Esophagus squamous epithelium (tissue), 5 donors: ENCODE measurements around the gene PLA2G12B. TPM values are rescaled to one million over a fixed set of nuclear protein-coding genes. Genes with fewer than 3 reads are reported as not detected.
"Not testable (repeated sequence)": the region's sequence is repeated elsewhere in the genome, so short reads cannot be mapped to it uniquely, and the experiment has no call there.

ENCODE experiments used
- DNase-seq: peaks from one replicate; lab custom pipeline; 2025; lab: John Stamatoyannopoulos, UW
- H3K27ac ChIP-seq, 4 donors: fragments of 200-600 bp; sonication (generic); one replicate each; pipeline ENCODE4 v1.5.1; 2016 to 2019; ENCODE audit warnings: mild to moderate bottlenecking in 1 of 4
- H3K27me3 ChIP-seq, 4 donors: fragments of 200-600 bp; sonication (generic); 1 replicate in 3 of 4; 2 replicates in 1 of 4; pipeline versions ENCODE4 v1.5.1 to v1.6.0; 2017 to 2021; ENCODE audit warnings: antibody characterized with exemption in 1 of 4
- H3K36me3 ChIP-seq, 3 donors: fragments of 200-600 bp; sonication (generic); one replicate each; pipeline ENCODE4 v1.5.1; 2016 to 2019
- H3K4me1 ChIP-seq, 3 donors: fragments of 200-600 bp; sonication (generic); one replicate each; pipeline ENCODE4 v1.5.1; 2017 to 2019
- H3K4me3 ChIP-seq, 4 donors: fragments of 200-600 bp; sonication (generic); 1 replicate in 3 of 4; 2 replicates in 1 of 4; pipeline ENCODE4 v1.5.1; 2016 to 2019; ENCODE audit warnings: mild to moderate bottlenecking in 2 of 4, moderate library complexity in 1 of 4
- H3K9me3 ChIP-seq, 3 donors: fragments of 200-600 bp; sonication (generic); one replicate each; pipeline ENCODE4 v1.5.1; 2016 to 2019
- POLR2A ChIP-seq, 4 donors: fragments of 450-650 bp; IDR thresholded peaks; one replicate each; pipeline ENCODE4 v1.6.1; 2017; ENCODE audit warnings: antibody characterized with exemption in 4 of 4, mild to moderate bottlenecking in 4 of 4, moderate library complexity in 3 of 4
- WGBS, 2 donors: methylation state at CpG; one replicate each; pipeline ENCODE4 v1.1.5; 2018; 5-methylcytosine and 5-hydroxymethylcytosine counted together
- intact Hi-C: fragments of 100-400 bp; cut with DNase I; formaldehyde crosslinking; loops from one replicate; pipeline ENCODE4 v1.15.0; 2022
- total RNA-seq, 4 donors: library from RNA; depleted of rRNA; stranded (reverse); fragments of >200 nt; gene quantifications; one replicate each; pipeline ENCODE4 v1.1.0, GENCODE V29; 2016
- TF ChIP-seq, protein P1 (sequence below), 6 experiments: fragments of 450-650 bp in 4 of 6; fragments of 200-600 bp in 2 of 6; sonication (generic) in 2 of 6; IDR thresholded peaks; one replicate each; pipeline ENCODE4 v1.5.1; 2016 to 2019; ENCODE audit warnings: antibody characterized with exemption in 6 of 6, mild to moderate bottlenecking in 4 of 6, moderate library complexity in 4 of 6
- donor health status: DM: yes; HTN: yes; CAD: no.

The PLA2G12B gene
- total RNA-seq, 4 donors from 2014 or later, result not detected

DNA sequence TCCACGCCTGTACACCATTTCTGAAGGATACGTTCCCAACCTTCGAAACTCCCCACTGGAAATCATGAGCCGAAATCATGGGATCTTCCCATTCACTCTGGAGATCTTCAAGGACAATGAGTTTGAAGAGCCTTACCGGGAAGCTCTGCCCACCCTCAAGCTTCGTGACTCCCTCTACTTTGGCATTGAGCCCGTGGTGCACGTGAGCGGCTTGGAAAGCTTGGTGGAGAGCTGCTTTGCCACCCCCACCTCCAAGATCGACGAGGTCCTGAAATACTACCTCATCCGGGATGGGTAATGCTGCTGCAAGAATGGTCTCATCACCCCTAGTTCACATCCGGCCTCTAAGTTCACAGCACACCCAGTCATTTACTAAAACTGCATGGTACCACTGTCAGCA lies 30.3 kb downstream of the PLA2G12B start:
- intact Hi-C loops, result no loop called here
- 92 to 96% methylated on average over 13 of the region's 13 CpGs for WGBS, 2 donors

DNA sequence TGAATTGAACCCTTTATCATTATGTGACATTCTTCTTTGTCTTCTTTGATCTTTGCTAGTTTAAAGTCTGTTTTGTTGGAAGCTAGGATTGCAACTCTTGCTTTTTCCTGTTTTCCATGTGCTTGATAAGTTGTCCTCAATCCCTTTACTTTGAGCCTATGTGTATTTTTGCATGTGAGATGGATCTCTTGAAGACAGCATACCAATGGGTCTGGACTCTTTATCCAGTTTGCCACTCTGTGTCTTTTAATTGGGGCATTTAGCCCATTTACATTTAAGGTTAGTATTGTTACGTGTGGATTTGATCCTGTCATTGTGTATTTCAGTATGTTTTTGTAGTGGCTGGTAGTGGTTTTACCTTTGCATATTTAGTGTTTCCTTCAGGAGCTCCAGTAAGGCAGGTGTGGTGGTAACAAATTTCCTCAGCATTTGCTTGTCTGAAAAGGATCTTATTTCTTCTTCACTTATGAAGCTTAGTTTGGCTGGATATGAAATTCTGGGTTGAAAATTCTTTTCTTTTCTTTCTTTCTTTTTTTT lies 33.4 kb downstream of the PLA2G12B start:
- intact Hi-C loops, DNase-seq, H3K4me1 ChIP-seq, H3K27me3 ChIP-seq, H3K4me3 ChIP-seq, H3K36me3 ChIP-seq, H3K27ac ChIP-seq: not testable (repeated sequence)
- 100% methylated on average over 1 of the region's 1 CpG for WGBS, 2 donors
- peaks cover 0 to 12% (median 12%) of the 10 kb centered on the region in 3 donors for H3K9me3 ChIP-seq

More for the DNA sequence above, 30.3 kb downstream of the PLA2G12B start:
- no peak overlapping the region for H3K4me3 ChIP-seq
- peaks cover 0 to 12% (median 12%) of the 10 kb centered on the region in 3 donors for H3K9me3 ChIP-seq
- TF ChIP-seq, protein P1, sequence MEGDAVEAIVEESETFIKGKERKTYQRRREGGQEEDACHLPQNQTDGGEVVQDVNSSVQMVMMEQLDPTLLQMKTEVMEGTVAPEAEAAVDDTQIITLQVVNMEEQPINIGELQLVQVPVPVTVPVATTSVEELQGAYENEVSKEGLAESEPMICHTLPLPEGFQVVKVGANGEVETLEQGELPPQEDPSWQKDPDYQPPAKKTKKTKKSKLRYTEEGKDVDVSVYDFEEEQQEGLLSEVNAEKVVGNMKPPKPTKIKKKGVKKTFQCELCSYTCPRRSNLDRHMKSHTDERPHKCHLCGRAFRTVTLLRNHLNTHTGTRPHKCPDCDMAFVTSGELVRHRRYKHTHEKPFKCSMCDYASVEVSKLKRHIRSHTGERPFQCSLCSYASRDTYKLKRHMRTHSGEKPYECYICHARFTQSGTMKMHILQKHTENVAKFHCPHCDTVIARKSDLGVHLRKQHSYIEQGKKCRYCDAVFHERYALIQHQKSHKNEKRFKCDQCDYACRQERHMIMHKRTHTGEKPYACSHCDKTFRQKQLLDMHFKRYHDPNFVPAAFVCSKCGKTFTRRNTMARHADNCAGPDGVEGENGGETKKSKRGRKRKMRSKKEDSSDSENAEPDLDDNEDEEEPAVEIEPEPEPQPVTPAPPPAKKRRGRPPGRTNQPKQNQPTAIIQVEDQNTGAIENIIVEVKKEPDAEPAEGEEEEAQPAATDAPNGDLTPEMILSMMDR (IDR thresholded peaks at IDR 0.05), result no peak
- no peak for TF ChIP-seq POLR2A (IDR thresholded peaks at IDR 0.05)
- no peaks in the 10 kb centered on the region for H3K27me3 ChIP-seq
- H3K27ac ChIP-seq, result no peak overlapping the region
- no peaks in the 10 kb centered on the region for H3K36me3 ChIP-seq
- H3K4me1 ChIP-seq, result no peaks in the 10 kb centered on the region
- DNase-seq, result no peak

DNA sequence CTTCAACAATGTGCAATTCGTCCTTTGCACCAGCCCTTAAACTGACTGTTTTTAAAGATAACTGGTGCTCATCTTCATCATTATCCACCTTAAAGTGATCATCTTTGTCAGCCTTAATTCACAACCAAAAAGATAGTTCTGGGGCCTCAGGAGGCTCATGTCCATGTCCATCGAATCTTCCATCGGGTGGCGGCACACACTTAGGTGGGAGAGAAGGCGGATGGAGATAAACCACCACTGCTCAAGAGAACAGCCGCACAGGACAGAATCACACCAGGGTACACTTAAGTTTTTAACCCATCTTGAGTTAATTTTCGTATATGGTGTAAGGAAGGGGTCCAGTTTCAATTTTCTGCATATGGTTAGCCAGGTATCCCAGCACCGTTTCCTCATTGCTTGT lies 36.3 kb downstream of the PLA2G12B start:
- no peak for TF ChIP-seq POLR2A (IDR thresholded peaks at IDR 0.05)
- TF ChIP-seq, protein P1 (IDR thresholded peaks at IDR 0.05), result no peak
- no peaks in the 10 kb centered on the region for H3K36me3 ChIP-seq
- no peak overlapping the region for H3K4me3 ChIP-seq
- peaks cover 0 to 12% (median 12%) of the 10 kb centered on the region in 3 donors for H3K9me3 ChIP-seq
- no peak overlapping the region for H3K27ac ChIP-seq
- intact Hi-C loops, result no loop called here
- H3K27me3 ChIP-seq, result no peaks in the 10 kb centered on the region
- WGBS, 2 donors, result 85 to 87% methylated on average over 8 of the region's 8 CpGs
- no peaks in the 10 kb centered on the region for H3K4me1 ChIP-seq
- no peak for DNase-seq

DNA sequence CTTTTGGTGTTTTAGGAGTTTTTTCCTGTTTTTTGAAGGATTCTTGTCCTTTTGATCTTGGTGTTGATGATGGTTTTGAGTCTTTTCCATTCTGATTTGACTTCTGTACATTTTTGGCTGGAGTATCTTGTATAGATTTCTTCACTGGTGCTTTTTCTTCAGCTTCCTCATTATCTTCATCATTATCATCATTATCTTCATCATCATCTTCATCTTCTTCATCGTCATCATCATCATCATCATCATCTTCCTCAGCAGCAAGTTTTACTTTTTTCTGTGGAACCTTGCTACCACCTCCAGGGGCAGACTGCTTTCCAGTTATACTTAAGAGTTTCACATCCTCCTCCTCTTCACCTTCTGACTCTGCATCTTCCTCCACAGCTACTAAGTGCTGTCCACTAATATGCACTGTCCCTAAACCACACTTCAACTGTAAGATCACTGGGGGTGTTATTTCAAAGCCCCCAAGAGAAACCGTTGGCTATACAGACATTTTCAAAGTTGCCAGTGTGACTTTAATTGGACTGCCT lies 36.7 kb downstream of the PLA2G12B start:
- H3K36me3 ChIP-seq, DNase-seq, H3K27me3 ChIP-seq, H3K4me1 ChIP-seq, H3K4me3 ChIP-seq, H3K27ac ChIP-seq, intact Hi-C loops: not testable (repeated sequence)
- H3K9me3 ChIP-seq, result peaks cover 0 to 12% (median 12%) of the 10 kb centered on the region in 3 donors
- WGBS, 2 donors, result 56 to 73% methylated on average over 2 of the region's 2 CpGs

DNA sequence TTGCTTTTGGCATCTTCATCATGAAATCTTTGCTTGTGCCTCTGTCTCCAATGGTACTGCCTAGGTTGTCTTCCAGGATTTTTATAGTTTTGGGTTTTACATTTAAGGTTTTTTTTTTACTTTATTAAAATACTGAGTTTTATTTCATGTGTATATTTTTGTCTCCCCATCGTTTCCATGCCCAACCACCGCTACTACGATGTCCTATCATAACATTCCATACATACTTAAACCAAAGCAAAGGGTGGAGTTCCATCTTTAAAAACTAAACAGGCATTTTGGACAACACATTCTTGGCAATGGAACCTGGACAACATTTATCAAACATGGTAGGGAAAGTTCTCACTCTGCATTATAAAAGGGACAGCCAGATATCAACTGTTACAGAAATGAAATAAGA lies 37.4 kb downstream of the PLA2G12B start:
- H3K36me3 ChIP-seq, intact Hi-C loops, H3K27ac ChIP-seq, DNase-seq, H3K27me3 ChIP-seq, H3K4me1 ChIP-seq, H3K4me3 ChIP-seq: not testable (repeated sequence)
- WGBS, 2 donors, result 42 to 73% methylated on average over 3 of the region's 3 CpGs
- H3K9me3 ChIP-seq, result peaks cover 0 to 12% (median 12%) of the 10 kb centered on the region in 3 donors

DNA sequence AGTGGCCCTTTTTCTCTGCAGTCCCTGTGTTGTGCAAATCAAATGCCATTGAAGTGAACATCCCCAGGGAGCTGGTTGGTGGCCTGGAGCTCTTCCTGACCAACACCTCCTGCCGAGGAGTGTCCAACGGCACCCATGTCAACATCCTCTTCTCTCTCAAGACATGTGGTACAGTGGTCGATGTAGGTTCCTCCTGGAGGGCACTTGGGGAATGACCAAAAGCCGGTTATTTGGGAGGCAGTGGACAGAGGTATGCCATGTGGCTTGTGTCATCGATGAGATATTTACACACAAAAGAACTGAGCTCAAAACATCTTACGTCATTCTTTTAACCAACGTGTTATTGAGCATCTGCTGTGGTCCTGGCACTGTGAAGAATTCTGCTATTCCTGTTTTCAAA lies 41.3 kb downstream of the PLA2G12B start:
- H3K36me3 ChIP-seq, result no peaks in the 10 kb centered on the region
- TF ChIP-seq POLR2A (IDR thresholded peaks at IDR 0.05), result no peak
- TF ChIP-seq, protein P1 (IDR thresholded peaks at IDR 0.05), result no peak
- 88 to 97% methylated on average over 5 to 7 of the region's 7 CpGs for WGBS, 2 donors
- no peak overlapping the region for H3K27ac ChIP-seq
- no peak overlapping the region for H3K4me3 ChIP-seq
- H3K9me3 ChIP-seq, result no peaks in the 10 kb centered on the region
- H3K4me1 ChIP-seq, result no peaks in the 10 kb centered on the region
- no peak for DNase-seq
- intact Hi-C loops, result no loop called here
- no peaks in the 10 kb centered on the region for H3K27me3 ChIP-seq
